GM19463 (cell line): ENCODE results near the gene METTL6.
"Not testable (repeated sequence)": the region's sequence is repeated elsewhere in the genome, so short reads cannot be mapped to it uniquely, and the experiment has no call there.

Source experiments
- ATAC-seq: cut with Tn5 transposase; IDR thresholded peaks from one replicate; pipeline ENCODE4 v1.9.1; 2021; ENCODE audit warnings: mild to moderate bottlenecking, moderate library complexity; ENCODE audit not compliant: unreplicated experiment

METTL6 gene

DNA sequence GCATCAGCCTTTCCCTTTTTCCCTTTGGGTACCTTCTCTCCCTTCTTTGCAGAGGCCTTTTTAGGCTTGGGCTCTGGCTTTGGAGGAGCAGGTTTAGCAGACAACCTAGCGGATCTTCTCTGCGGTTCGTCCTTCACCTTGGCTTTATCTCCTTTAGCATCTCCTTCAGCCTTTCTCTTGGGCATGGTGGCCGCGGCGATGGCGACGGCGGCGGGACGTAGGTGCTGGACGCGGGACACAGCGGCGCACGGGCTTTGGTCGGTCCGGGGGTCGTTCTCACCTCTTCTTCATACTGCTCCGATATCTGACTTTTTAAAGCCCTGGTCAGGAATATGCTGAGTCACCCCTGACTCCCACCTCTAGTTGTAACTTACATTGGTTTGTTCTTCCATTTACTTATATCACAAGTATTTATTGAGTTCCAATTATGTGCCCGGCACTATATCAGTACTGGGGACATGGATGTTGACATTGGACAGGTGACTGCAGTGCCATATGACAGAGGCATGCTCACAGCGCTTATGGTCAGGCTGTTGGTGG is 51.8 kb downstream of the METTL6 start:
- ATAC-seq = no peak

DNA sequence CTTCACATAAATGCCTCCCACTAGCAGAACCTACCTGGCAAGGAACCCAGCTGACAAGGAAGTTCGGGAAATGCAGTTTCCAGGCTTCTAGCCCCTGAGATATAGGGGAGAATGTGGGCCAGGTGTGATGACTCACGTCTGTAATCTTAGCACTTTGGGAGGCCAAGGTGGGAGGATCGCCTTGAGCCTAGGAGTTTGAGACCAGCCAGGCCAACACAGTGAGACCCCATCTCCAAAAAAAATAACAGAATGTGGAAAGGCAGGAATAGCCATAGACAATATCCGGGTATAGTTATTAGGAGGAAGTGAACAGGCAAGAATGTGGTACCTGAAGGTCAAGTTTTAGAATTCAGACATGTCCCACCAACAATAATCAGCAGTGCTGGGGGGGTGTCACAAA is 54.4 kb downstream of the METTL6 start:
- ATAC-seq = no peak

DNA sequence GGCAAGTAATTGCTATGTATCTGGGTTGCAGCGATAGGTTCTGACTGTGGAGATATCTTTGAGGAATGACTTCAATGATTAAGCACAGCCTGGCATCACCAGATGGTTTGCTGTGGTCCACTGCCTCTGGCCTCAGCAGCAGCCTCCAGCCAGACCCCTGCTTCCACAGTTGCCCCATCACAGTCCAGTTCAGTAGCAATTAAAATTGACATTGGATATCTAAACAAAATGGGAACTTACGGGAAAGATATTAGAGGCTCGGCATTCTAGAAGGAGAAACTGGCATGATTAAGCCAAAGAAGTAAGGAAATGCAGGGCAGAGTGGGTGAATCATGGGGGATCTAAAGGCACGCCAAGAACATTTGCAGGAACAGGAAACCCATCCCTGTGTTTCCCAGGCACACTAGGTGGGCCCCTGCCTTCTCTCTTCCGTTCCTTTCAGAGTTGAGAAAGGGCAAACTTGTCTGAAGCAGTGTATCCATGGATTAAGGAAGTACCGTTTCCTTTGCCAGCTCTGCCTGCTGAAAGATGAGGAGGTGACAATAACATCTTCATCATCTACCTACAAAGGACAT is 58.7 kb downstream of the METTL6 start:
- ATAC-seq = no peak

DNA sequence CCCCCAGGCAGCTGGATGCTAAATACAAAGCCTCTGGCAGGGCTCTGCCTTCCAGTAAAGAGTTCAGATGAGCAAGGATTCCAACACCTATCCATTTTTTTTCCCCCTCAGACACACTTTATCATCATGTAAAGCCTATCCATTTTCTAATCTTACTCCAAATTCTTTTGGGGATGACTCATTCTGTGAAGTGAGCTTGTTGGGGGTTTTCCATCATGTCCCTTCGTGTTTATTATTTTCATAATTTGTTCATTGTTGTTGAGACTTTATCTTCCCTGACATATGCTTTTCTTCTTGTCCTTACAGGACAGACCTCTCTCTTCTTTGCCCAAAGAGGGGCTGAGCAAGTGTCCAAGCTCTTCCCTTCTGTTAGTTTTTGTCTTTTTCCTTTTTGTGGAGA is 60.3 kb downstream of the METTL6 start:
- ATAC-seq = no peak

DNA sequence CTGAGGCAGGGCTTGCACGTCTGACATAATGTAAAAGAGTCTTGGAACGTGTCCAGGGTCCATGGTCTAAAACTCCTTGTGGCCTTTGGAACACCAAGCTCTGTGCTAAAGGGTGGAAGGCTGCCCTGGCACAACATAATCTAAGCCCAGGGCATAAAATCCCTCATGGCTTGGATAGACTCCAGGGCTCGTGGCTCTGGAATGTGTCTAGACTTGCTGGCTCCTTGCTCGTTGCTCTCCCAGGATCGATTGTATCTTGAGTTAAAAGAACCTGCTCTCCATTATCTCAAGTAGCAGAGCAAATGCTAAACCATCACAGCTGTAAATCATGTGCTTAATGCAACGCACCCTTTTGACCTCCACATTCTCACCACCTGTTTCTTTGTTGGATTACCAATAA is 63.3 kb downstream of the METTL6 start:
- ATAC-seq = not testable (repeated sequence)

DNA sequence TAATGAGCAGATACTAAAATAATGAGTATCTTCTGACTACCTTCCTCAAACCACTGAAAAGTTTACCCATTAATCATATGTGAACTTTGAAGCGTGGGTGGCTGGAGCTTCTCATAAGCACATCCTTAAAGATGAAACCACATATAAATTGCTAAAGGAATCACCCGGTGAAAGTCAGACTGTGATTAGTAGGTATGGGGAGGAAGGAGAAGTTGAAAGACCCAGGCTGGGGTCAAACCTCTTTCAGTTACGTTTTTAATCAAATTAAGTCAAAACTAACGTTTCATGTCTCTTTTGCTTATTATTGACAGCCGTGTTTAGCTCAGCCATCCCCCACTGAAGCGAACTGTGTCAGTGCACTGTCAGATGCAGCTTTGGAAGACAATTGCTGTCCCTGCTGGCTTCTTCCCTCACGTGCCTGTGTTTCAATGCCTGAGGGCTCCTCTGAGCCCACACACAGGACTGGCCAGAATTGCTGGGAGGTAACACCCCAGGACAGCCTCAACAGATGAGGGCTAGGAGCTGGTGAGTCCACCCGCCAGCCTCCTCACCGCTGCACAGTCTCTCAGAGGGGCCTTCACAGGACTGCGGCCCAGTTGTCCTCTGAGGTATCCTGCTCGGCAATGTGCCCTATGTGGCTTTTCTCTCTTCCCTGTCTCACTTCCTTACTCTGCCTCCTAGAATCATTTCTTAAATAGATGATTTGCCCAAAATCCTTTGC is 65.7 kb downstream of the METTL6 start:
- ATAC-seq = peak; percentile 77

DNA sequence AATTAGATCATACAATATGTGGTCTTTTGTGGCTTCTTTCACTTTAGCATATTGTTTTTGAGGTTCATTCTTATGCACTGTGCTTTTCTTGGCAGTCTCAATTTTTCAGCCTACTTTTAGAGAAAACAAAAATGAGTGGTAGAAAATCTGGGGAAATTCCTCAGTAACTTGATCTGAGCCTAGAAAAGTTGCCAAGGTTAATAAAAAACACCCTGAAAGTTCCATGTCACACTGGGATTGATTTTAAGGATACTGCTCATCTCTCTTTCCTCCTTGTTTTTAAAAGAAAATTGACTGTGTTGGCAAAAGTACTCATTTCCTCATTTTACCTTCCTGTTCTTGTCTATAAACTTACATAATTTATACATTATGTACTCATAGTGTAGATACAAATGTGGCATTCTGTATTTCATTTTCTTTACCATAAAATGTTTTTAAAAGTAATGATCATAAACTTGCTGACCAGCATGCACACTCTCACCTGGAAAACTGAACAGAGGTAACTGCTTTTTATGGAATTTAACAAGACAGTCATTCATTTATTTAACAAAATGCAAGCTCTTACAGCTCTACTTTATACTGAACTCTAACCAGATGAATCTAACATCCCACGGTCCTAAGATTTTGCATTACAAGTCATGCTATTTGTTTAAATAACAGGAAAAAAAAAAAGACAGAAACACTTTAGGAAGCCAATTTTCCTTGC is 66.4 kb downstream of the METTL6 start:
- no peak for ATAC-seq
